Peyer's patch (tissue), 4 donors: ENCODE results near the gene DVL1.

Experiments
- CTCF ChIP-seq, 6 experiments: fragments of 450-650 bp in 4 of 6; fragments of 200-600 bp in 2 of 6; sonication (generic) in 1 of 6; IDR thresholded peaks; one replicate each; pipeline ENCODE4 v1.5.1; 2017 to 2019; ENCODE audit warnings: antibody characterized with exemption in 6 of 6, mild to moderate bottlenecking in 3 of 6, moderate library complexity in 1 of 6
- POLR2A ChIP-seq, 2 donors: fragments of 450-650 bp; IDR thresholded peaks; one replicate each; pipeline ENCODE4 v1.5.1; 2017; ENCODE audit warnings: antibody characterized with exemption in 2 of 2, mild to moderate bottlenecking in 2 of 2, moderate library complexity in 2 of 2

GRCh38 chr1:1328254-1328653 lies 21.0 kb downstream of the DVL1 start:
- no peak for TF ChIP-seq CTCF (IDR thresholded peaks at IDR 0.05)
- TF ChIP-seq POLR2A (IDR thresholded peaks at IDR 0.05), result no peak
